IMR-90 (cell line): ENCODE results near the gene PANK2. TPM values are rescaled to one million over a fixed set of nuclear protein-coding genes. Genes with fewer than 3 reads are reported as not detected.

ENCODE experiments used
- ATAC-seq: fragments of 200-7000 bp; cut with Tn5 transposase; 2 replicates; pipeline ENCODE4 v1.9.1; 2020; ENCODE audit warnings: low read depth, mild to moderate bottlenecking, moderate library complexity
- BruUV-seq: library from RNA; stranded (reverse); fragments of 400-500 nt; replicated peaks from 2 replicates; lab custom pipeline; 2021; lab: Mats Ljungman, UMichigan
- CTCF ChIA-PET: fragments of 300-600 bp; formaldehyde crosslinking; extraction: SDS; loops from one replicate; lab custom pipeline; 2021; ENCODE audit warnings: antibody characterized with exemption; lab: Yijun Ruan, JAX
- POLR2A ChIA-PET: fragments of 300-600 bp; sonication (Branson Sonifier 250); formaldehyde crosslinking; loops from one replicate; lab custom pipeline; 2022; ENCODE audit warnings: antibody characterized with exemption; ENCODE audit not compliant: unreplicated experiment; lab: Charles Lee
- DNase-seq: peaks from one replicate; pipeline ENCODE4 v3.0.0; 2013
- H2AFZ ChIP-seq: replicated peaks from 2 replicates; pipeline ENCODE3; 2013; ENCODE audit warnings: low read length, mild to moderate bottlenecking; ENCODE audit not compliant: poor library complexity
- H2AK5ac ChIP-seq: 2 replicates; pipeline ENCODE4 v1.6.1; 2013; ENCODE audit warnings: low read depth, low read length, inconsistent platforms
- H2AK9ac ChIP-seq: replicated peaks from 2 replicates; pipeline ENCODE3; 2013; ENCODE audit warnings: mild to moderate bottlenecking, low read depth, low read length, moderate library complexity; ENCODE audit not compliant: poor library complexity
- H2BK120ac ChIP-seq: 2 replicates; pipeline ENCODE4 v1.6.1; 2013; ENCODE audit warnings: low read depth, low read length, inconsistent platforms
- H2BK15ac ChIP-seq: 3 replicates; pipeline ENCODE4 v1.6.1; 2013; ENCODE audit warnings: low read depth, low read length, inconsistent platforms
- H2BK20ac ChIP-seq: 2 replicates; pipeline ENCODE4 v1.6.1; 2013; ENCODE audit warnings: low read depth, mild to moderate bottlenecking, inconsistent platforms, low read length, moderate library complexity
- H2BK5ac ChIP-seq: 2 replicates; pipeline ENCODE4 v1.6.1; 2013; ENCODE audit warnings: mild to moderate bottlenecking, low read depth, low read length, inconsistent platforms; ENCODE audit not compliant: poor library complexity, severe bottlenecking
- H3K14ac ChIP-seq: replicated peaks from 2 replicates; pipeline ENCODE4 v1.6.1; 2013; ENCODE audit warnings: low read depth, low read length, inconsistent platforms
- H3K18ac ChIP-seq: 2 replicates; pipeline ENCODE4 v1.6.1; 2013; ENCODE audit warnings: low read depth, low read length, control low read depth
- H3K23ac ChIP-seq: 2 replicates; pipeline ENCODE4 v1.6.1; 2013; ENCODE audit warnings: low read depth, low read length, inconsistent platforms
- H3K27ac ChIP-seq: 2 replicates; pipeline ENCODE4 v1.5.1; 2013; ENCODE audit warnings: mild to moderate bottlenecking, control low read depth, low read length; ENCODE audit not compliant: insufficient read depth
- H3K27me3 ChIP-seq: 2 replicates; pipeline ENCODE4 v1.6.1; 2013; ENCODE audit warnings: low read length; ENCODE audit not compliant: control insufficient read depth, insufficient read depth
- H3K36me3 ChIP-seq: 2 replicates; pipeline ENCODE4 v1.6.1; 2013; ENCODE audit warnings: low read length, mixed read lengths; ENCODE audit not compliant: control insufficient read depth, insufficient read depth
- H3K4ac ChIP-seq: 2 replicates; pipeline ENCODE4 v1.6.1; 2013; ENCODE audit warnings: low read depth, low read length, inconsistent platforms
- H3K4me1 ChIP-seq: 2 replicates; pipeline ENCODE4 v1.6.1; 2013; ENCODE audit warnings: low read length, mixed read lengths; ENCODE audit not compliant: control insufficient read depth, insufficient read depth
- H3K4me2 ChIP-seq: 2 replicates; pipeline ENCODE4 v1.6.1; 2013; ENCODE audit warnings: low read depth, mild to moderate bottlenecking, control low read depth, low read length, moderate library complexity
- H3K4me3 ChIP-seq: 2 replicates; pipeline ENCODE4 v1.5.1; 2013; ENCODE audit warnings: low read depth, mild to moderate bottlenecking, control low read depth, low read length, moderate library complexity; ENCODE audit not compliant: insufficient read depth
- H3K56ac ChIP-seq: 2 replicates; pipeline ENCODE4 v1.6.1; 2013; ENCODE audit warnings: low read length, inconsistent platforms; ENCODE audit not compliant: insufficient read depth; ENCODE audit errors: extremely low read depth
- H3K79me1 ChIP-seq, 2 experiments: 2 replicates each; pipeline ENCODE4 v1.6.1; 2013; ENCODE audit warnings: low read length in 2 of 2, inconsistent platforms in 1 of 2, low read depth in 1 of 2
- H3K9ac ChIP-seq: 2 replicates; pipeline ENCODE4 v1.6.1; 2013; ENCODE audit warnings: low read depth, low read length, control low read depth
- H3K9me1 ChIP-seq: 2 replicates; pipeline ENCODE4 v1.6.1; 2013; ENCODE audit warnings: low read length, inconsistent platforms; ENCODE audit not compliant: insufficient read depth
- H3K9me3 ChIP-seq: 2 replicates; pipeline ENCODE4 v1.6.1; 2013; ENCODE audit warnings: low read length; ENCODE audit not compliant: control insufficient read depth, insufficient read depth
- H4K20me1 ChIP-seq: 2 replicates; pipeline ENCODE4 v1.6.1; 2013; ENCODE audit warnings: low read length, inconsistent platforms; ENCODE audit not compliant: insufficient read depth
- H4K5ac ChIP-seq: 2 replicates; pipeline ENCODE4 v1.6.1; 2013; ENCODE audit warnings: mild to moderate bottlenecking, low read depth, low read length, control low read depth
- H4K8ac ChIP-seq, 2 experiments: 2 replicates each; pipeline ENCODE4 v1.6.1; 2013; ENCODE audit warnings: low read depth in 2 of 2, low read length in 2 of 2, control low read depth in 1 of 2, inconsistent platforms in 1 of 2
- H4K91ac ChIP-seq: 2 replicates; pipeline ENCODE4 v1.6.1; 2013; ENCODE audit warnings: low read depth, low read length, inconsistent platforms; ENCODE audit not compliant: insufficient read depth
- BHLHE40 ChIP-seq: fragments of 150-350 bp; IDR thresholded peaks from 2 replicates; pipeline ENCODE4 v1.6.1; 2016; ENCODE audit warnings: mild to moderate bottlenecking, low read depth, low read length
- CEBPB ChIP-seq: IDR thresholded peaks from 2 replicates; pipeline ENCODE4 v1.6.1; 2012; ENCODE audit warnings: low read depth, low read length, improper control_type of control experiment
- CHD1 ChIP-seq: IDR thresholded peaks from 2 replicates; pipeline ENCODE4 v1.6.1; 2012; ENCODE audit warnings: low read depth, low read length, improper control_type of control experiment
- CTCF ChIP-seq: conservative IDR thresholded peaks from 2 replicates; pipeline ENCODE4 v1.5.1; 2012; ENCODE audit warnings: mild to moderate bottlenecking, low read depth, low read length, improper control_type of control experiment
- ELK1 ChIP-seq: fragments of 150-350 bp; IDR thresholded peaks from 2 replicates; pipeline ENCODE4 v1.6.1; 2016; ENCODE audit warnings: low read depth, mild to moderate bottlenecking, low read length, moderate library complexity, borderline replicate concordance
- FOS ChIP-seq: fragments of 150-350 bp; IDR thresholded peaks from 2 replicates; pipeline ENCODE4 v1.6.1; 2016; ENCODE audit warnings: low read depth, low read length
- MAFK ChIP-seq: IDR thresholded peaks from 2 replicates; pipeline ENCODE4 v1.6.1; 2012; ENCODE audit warnings: low read depth, low read length, improper control_type of control experiment
- MAZ ChIP-seq: IDR thresholded peaks from 2 replicates; pipeline ENCODE4 v1.6.1; 2012; ENCODE audit warnings: low read depth, mild to moderate bottlenecking, low read length, improper control_type of control experiment, moderate library complexity, borderline replicate concordance
- MXI1 ChIP-seq: IDR thresholded peaks from 2 replicates; pipeline ENCODE4 v1.6.1; 2012; ENCODE audit warnings: low read depth, mild to moderate bottlenecking, low read length, moderate library complexity, borderline replicate concordance
- NFE2L2 ChIP-seq: fragments of 150-350 bp; IDR thresholded peaks from 2 replicates; pipeline ENCODE4 v1.6.1; 2016; ENCODE audit warnings: low read depth, mild to moderate bottlenecking, low read length
- POLR2A ChIP-seq: IDR thresholded peaks from 2 replicates; pipeline ENCODE4 v1.6.1; 2012; ENCODE audit warnings: mild to moderate bottlenecking, low read depth, low read length
- RAD21 ChIP-seq: IDR thresholded peaks from 2 replicates; pipeline ENCODE4 v1.6.1; 2012; ENCODE audit warnings: low read length, improper control_type of control experiment
- RCOR1 ChIP-seq: IDR thresholded peaks from 2 replicates; pipeline ENCODE4 v1.6.1; 2012; ENCODE audit warnings: mild to moderate bottlenecking, low read length, improper control_type of control experiment; ENCODE audit not compliant: insufficient replicate concordance
- RFX5 ChIP-seq: IDR thresholded peaks from 2 replicates; pipeline ENCODE4 v1.8.0; 2012; ENCODE audit warnings: low read depth, mild to moderate bottlenecking, low read length, moderate library complexity
- SMC3 ChIP-seq: fragments of 150-350 bp; IDR thresholded peaks from 2 replicates; pipeline ENCODE4 v1.6.1; 2016; ENCODE audit warnings: low read depth, mild to moderate bottlenecking, antibody characterized with exemption, low read length, moderate library complexity
- USF2 ChIP-seq: fragments of 150-350 bp; IDR thresholded peaks from 2 replicates; pipeline ENCODE4 v1.6.1; 2017; ENCODE audit warnings: mild to moderate bottlenecking, antibody characterized with exemption, low read length, low read depth
- WGBS, 2 experiments: methylation state at CpG; one replicate each; pipeline versions ENCODE4 v1.1.5 to v1.1.7; 2013; ENCODE audit warnings: missing lambda C conversion rate in 2 of 2; ENCODE audit not compliant: insufficient read length in 1 of 2; ENCODE audit errors: extremely low coverage in 2 of 2; 5-methylcytosine and 5-hydroxymethylcytosine counted together
- dilution Hi-C: fragments of 300-500 bp; cut with HindIII; formaldehyde crosslinking; loops from one replicate; pipeline ENCODE4 v1.14.3; 2018; ENCODE audit warnings: low sequenced_read_pairs; ENCODE audit not compliant: unreplicated experiment
- in situ Hi-C: fragments of 300-500 bp; cut with MboI; formaldehyde crosslinking; loops from 3 replicates; pipeline ENCODE4 v1.14.3; 2019; ENCODE audit warnings: low sequenced_read_pairs, inconsistent platforms, mixed read lengths
- intact Hi-C: fragments of 100-400 bp; cut with micrococcal nuclease; formaldehyde crosslinking; loops from 2 replicates; pipeline ENCODE4 v1.10.0; 2022
- polyA plus RNA-seq, 3 experiments: library from polyadenylated mRNA; depleted of rRNA; stranded (reverse); fragments of >200 nt; gene quantifications; 2 replicates each; pipeline ENCODE4 v1.2.3, GENCODE V29; 2012; ENCODE audit warnings: low replicate concordance in 1 of 3
- total RNA-seq: library from RNA; depleted of rRNA; stranded (reverse); fragments of >200 nt; gene quantifications from 2 replicates; pipeline ENCODE4 v1.2.3, GENCODE V29; 2012

The PANK2 gene
- total and polyA plus RNA-seq, 2 of the 4 experiments (the other 2 are of a cell fraction) = 17.7 to 28.1 TPM

- H3K9me1 ChIP-seq = peaks cover 46% of the 10 kb centered on the region
- no peak overlapping the region for H2BK20ac ChIP-seq
- BruUV-seq = no TSS peak
- H3K18ac ChIP-seq = no peak overlapping the region
- H2BK120ac ChIP-seq = no peak overlapping the region
- intact Hi-C loops (no loop called here), dilution Hi-C loops (no loop called here), in situ Hi-C loops (no loop called here)
- no peak overlapping the region for H3K4me3 ChIP-seq
- peaks cover 23 to 85% of the 10 kb centered on the region in 2 experiments; a peak in 3 of 4 replicates for H3K79me1 ChIP-seq
- H3K14ac ChIP-seq = no peak overlapping the region
- no peak overlapping the region for H2BK5ac ChIP-seq
- no peak overlapping the region for H4K5ac ChIP-seq
- peak overlapping the region in 1 of 2 experiments; percentile 30; a peak in 1 of 4 replicates for H4K8ac ChIP-seq
- H3K4me1 ChIP-seq = peaks cover 23% of the 10 kb centered on the region
- H2BK15ac ChIP-seq = no peak overlapping the region
- H3K9me3 ChIP-seq = no peaks in the 10 kb centered on the region
- no peak overlapping the region for H3K27ac ChIP-seq
- no peak overlapping the region for H2AK5ac ChIP-seq
- no peak overlapping the region for H3K4ac ChIP-seq
- POLR2A ChIA-PET = no interaction called here
- TF ChIP-seq MXI1 (no peak), SMC3 (no peak), RAD21 (no peak), POLR2A (no peak), RFX5 (no peak), BHLHE40 (no peak), USF2 (no peak), CEBPB (no peak), NFE2L2 (no peak), CHD1 (no peak), RCOR1 (no peak), ELK1 (no peak), MAFK (no peak), MAZ (no peak), FOS (no peak), CTCF (no peak)
- H2AK9ac ChIP-seq = peak overlapping the region; percentile 73
- H3K27me3 ChIP-seq = no peaks in the 10 kb centered on the region
- DNase-seq (no peak), ATAC-seq (no peak)
- no peak overlapping the region for H3K4me2 ChIP-seq
- no peak overlapping the region for H2AFZ ChIP-seq
- H3K36me3 ChIP-seq = peaks cover 33% of the 10 kb centered on the region
- H3K9ac ChIP-seq = no peak overlapping the region
- CTCF ChIA-PET = interaction anchor here (1.3 kb wide), 1 partner anchor 160 kb away, joined by 4 read pairs; no protein-coding TSS in a partner anchor
- WGBS, 2 experiments = 98% methylated on average over 7 of the region's 11 CpGs; no CpG with 5 or more reads in 1 of the 2 experiments
- H3K56ac ChIP-seq = no peak overlapping the region
- H4K91ac ChIP-seq = no peak overlapping the region
- no peak overlapping the region for H3K23ac ChIP-seq
- H4K20me1 ChIP-seq = peaks cover 71% of the 10 kb centered on the region
Observed at GRCh38 chr20:3925113-3925695, 36.0 kb downstream of the PANK2 start.
